Neuronal stem cell (in vitro differentiated cells): ENCODE measurements around the gene NHEJ1.

Experiments used
- DNase-seq: peaks from one replicate; pipeline ENCODE4 v3.0.0-alpha.2; 2013; ENCODE audit warnings: low spot score
- H2AFZ ChIP-seq: one replicate; pipeline ENCODE4 v1.6.1; 2013; ENCODE audit warnings: mild to moderate bottlenecking, low read length, inconsistent platforms
- H2AK5ac ChIP-seq: 2 replicates; pipeline ENCODE4 v1.6.1; 2013; ENCODE audit warnings: low read depth, mild to moderate bottlenecking, inconsistent platforms, low read length, moderate library complexity, mixed read lengths
- H2BK120ac ChIP-seq: 2 replicates; pipeline ENCODE4 v1.6.1; 2013; ENCODE audit warnings: low read depth, mild to moderate bottlenecking, inconsistent platforms, low read length, moderate library complexity, mixed read lengths
- H2BK12ac ChIP-seq: one replicate; pipeline ENCODE4 v1.6.1; 2013; ENCODE audit warnings: low read length, inconsistent platforms
- H2BK15ac ChIP-seq: 2 replicates; pipeline ENCODE4 v1.6.1; 2013; ENCODE audit warnings: mild to moderate bottlenecking, low read length, inconsistent platforms, mixed read lengths
- H2BK5ac ChIP-seq: one replicate; pipeline ENCODE4 v1.6.1; 2013; ENCODE audit warnings: inconsistent platforms, mild to moderate bottlenecking, low read length, moderate library complexity
- H3K14ac ChIP-seq: one replicate; pipeline ENCODE4 v1.6.1; 2013; ENCODE audit warnings: low read length, inconsistent platforms
- H3K18ac ChIP-seq: 2 replicates; pipeline ENCODE4 v1.6.1; 2013; ENCODE audit warnings: low read length, inconsistent platforms
- H3K23ac ChIP-seq: 2 replicates; pipeline ENCODE4 v1.6.1; 2013; ENCODE audit warnings: low read depth, mild to moderate bottlenecking, mixed read lengths, low read length, inconsistent platforms; ENCODE audit not compliant: poor library complexity
- H3K27ac ChIP-seq: replicated peaks from 3 replicates; pipeline ENCODE4 v1.5.1; 2013; ENCODE audit warnings: low read length, inconsistent platforms
- H3K27me3 ChIP-seq, 3 experiments: 2 replicates each; pipeline ENCODE4 v1.6.1; 2013; ENCODE audit warnings: low read length in 3 of 3, mild to moderate bottlenecking in 2 of 3, inconsistent platforms in 1 of 3, low read depth in 1 of 3, mixed read lengths in 1 of 3, moderate library complexity in 1 of 3; ENCODE audit not compliant: control insufficient read depth in 3 of 3, insufficient read depth in 3 of 3
- H3K36me3 ChIP-seq, 2 donors: replicated peaks in 1 of 2; 2 replicates each; pipeline ENCODE4 v1.6.1; 2013; ENCODE audit warnings: low read length in 2 of 2; ENCODE audit not compliant: control insufficient read depth in 2 of 2, insufficient read depth in 2 of 2
- H3K4ac ChIP-seq: 2 replicates; pipeline ENCODE4 v1.6.1; 2013; ENCODE audit warnings: inconsistent platforms, mild to moderate bottlenecking, low read length, moderate library complexity
- H3K4me1 ChIP-seq, 2 donors: 1 replicate in 1 of 2; 2 replicates in 1 of 2; pipeline ENCODE4 v1.6.1; 2013; ENCODE audit warnings: low read length in 2 of 2, low read depth in 1 of 2; ENCODE audit not compliant: control insufficient read depth in 2 of 2, insufficient read depth in 1 of 2
- H3K4me2 ChIP-seq: one replicate; pipeline ENCODE4 v1.6.1; 2013; ENCODE audit warnings: mild to moderate bottlenecking, low read length, inconsistent platforms; ENCODE audit not compliant: insufficient read depth, poor library complexity, severe bottlenecking
- H3K4me3 ChIP-seq, 2 donors: 2 replicates each; pipeline ENCODE4 v1.5.1; 2013; ENCODE audit warnings: low read length in 2 of 2, mild to moderate bottlenecking in 2 of 2, inconsistent platforms in 1 of 2, moderate library complexity in 1 of 2
- H3K79me1 ChIP-seq: one replicate; pipeline ENCODE4 v1.6.1; 2013; ENCODE audit warnings: low read depth, mild to moderate bottlenecking, inconsistent platforms, low read length, moderate library complexity
- H3K9ac ChIP-seq: one replicate; pipeline ENCODE4 v1.6.1; 2013; ENCODE audit warnings: mild to moderate bottlenecking, low read depth, low read length, inconsistent platforms; ENCODE audit not compliant: poor library complexity
- H3K9me3 ChIP-seq, 2 donors: replicated peaks in 1 of 2; 2 replicates each; pipeline versions ENCODE3 to v1.6.1; 2013; ENCODE audit warnings: low read length in 2 of 2, mild to moderate bottlenecking in 2 of 2, inconsistent platforms in 1 of 2, low read depth in 1 of 2, mixed read lengths in 1 of 2, moderate library complexity in 1 of 2; ENCODE audit not compliant: control insufficient read depth in 2 of 2, insufficient read depth in 1 of 2
- H4K8ac ChIP-seq: one replicate; pipeline ENCODE4 v1.6.1; 2013; ENCODE audit warnings: low read depth, mild to moderate bottlenecking, inconsistent platforms, low read length, moderate library complexity
- H4K91ac ChIP-seq: one replicate; pipeline ENCODE4 v1.6.1; 2013; ENCODE audit warnings: low read length, low read depth, mild to moderate bottlenecking, inconsistent platforms; ENCODE audit not compliant: poor library complexity
- WGBS, 2 donors: extraction: QIAGEN DNeasy Blood & Tissue Kit; methylation state at CpG; one replicate each; pipeline ENCODE4 v1.1.7; 2013; ENCODE audit warnings: missing lambda C conversion rate in 2 of 2, mixed read lengths in 1 of 2; ENCODE audit not compliant: insufficient read length in 2 of 2, insufficient replicate concordance in 1 of 2; ENCODE audit errors: extremely low coverage in 2 of 2; 5-methylcytosine and 5-hydroxymethylcytosine counted together

The NHEJ1 gene

GRCh38 chr2:219030177-219030940 lies 130.3 kb downstream of the NHEJ1 start:
- WGBS, 2 donors, result no CpG with 5 or more reads among the region's 16 CpGs
- Histone ChIP-seq H3K4me2 (no peak overlapping the region), H3K14ac (peak overlapping the region; percentile 75), H2BK12ac (peak overlapping the region; percentile 49), H3K4me3 (no peak overlapping the region), H2AFZ (no peak overlapping the region), H4K91ac (no peak overlapping the region), H2BK120ac (no peak overlapping the region), H3K23ac (peak overlapping the region; percentile 85), H3K18ac (peak overlapping the region; percentile 81), H3K9ac (no peak overlapping the region), H2BK5ac (peak overlapping the region; percentile 29), H3K27ac (no peak overlapping the region), H3K27me3 (peaks cover 0 to 52% (median 0%) of the 10 kb centered on the region in 3 experiments), H3K4me1 (peaks cover 2 to 7% of the 10 kb centered on the region in 2 donors), H4K8ac (no peak overlapping the region), H3K9me3 (no peaks in the 10 kb centered on the region), H2BK15ac (peak overlapping the region; percentile 38), H3K79me1 (peaks cover 2% of the 10 kb centered on the region), H3K36me3 (no peaks in the 10 kb centered on the region), H2AK5ac (peak overlapping the region; percentile 75), H3K4ac (no peak overlapping the region)
- DNase-seq, result no peak

GRCh38 chr2:219029829-219030165 lies 130.8 kb downstream of the NHEJ1 start:
- Histone ChIP-seq H2AFZ (no peak overlapping the region), H2BK120ac (no peak overlapping the region), H3K27ac (no peak overlapping the region), H3K23ac (no peak overlapping the region), H3K4me1 (peaks cover 2 to 7% of the 10 kb centered on the region in 2 donors), H4K8ac (no peak overlapping the region), H3K4me2 (no peak overlapping the region), H2AK5ac (peak overlapping the region; percentile 75), H4K91ac (no peak overlapping the region), H3K9me3 (no peaks in the 10 kb centered on the region), H3K4me3 (no peak overlapping the region), H2BK15ac (peak overlapping the region; percentile 38), H3K36me3 (no peaks in the 10 kb centered on the region), H3K27me3 (peaks cover 0 to 53% (median 0%) of the 10 kb centered on the region in 3 experiments), H3K9ac (peak overlapping the region; percentile 66), H2BK12ac (no peak overlapping the region), H3K18ac (peak overlapping the region; percentile 81), H3K79me1 (peaks cover 2% of the 10 kb centered on the region), H3K4ac (no peak overlapping the region), H2BK5ac (peak overlapping the region; percentile 29), H3K14ac (peak overlapping the region; percentile 75)
- no CpG with 5 or more reads among the region's 9 CpGs for WGBS, 2 donors
- peak; percentile 78 for DNase-seq

DNA sequence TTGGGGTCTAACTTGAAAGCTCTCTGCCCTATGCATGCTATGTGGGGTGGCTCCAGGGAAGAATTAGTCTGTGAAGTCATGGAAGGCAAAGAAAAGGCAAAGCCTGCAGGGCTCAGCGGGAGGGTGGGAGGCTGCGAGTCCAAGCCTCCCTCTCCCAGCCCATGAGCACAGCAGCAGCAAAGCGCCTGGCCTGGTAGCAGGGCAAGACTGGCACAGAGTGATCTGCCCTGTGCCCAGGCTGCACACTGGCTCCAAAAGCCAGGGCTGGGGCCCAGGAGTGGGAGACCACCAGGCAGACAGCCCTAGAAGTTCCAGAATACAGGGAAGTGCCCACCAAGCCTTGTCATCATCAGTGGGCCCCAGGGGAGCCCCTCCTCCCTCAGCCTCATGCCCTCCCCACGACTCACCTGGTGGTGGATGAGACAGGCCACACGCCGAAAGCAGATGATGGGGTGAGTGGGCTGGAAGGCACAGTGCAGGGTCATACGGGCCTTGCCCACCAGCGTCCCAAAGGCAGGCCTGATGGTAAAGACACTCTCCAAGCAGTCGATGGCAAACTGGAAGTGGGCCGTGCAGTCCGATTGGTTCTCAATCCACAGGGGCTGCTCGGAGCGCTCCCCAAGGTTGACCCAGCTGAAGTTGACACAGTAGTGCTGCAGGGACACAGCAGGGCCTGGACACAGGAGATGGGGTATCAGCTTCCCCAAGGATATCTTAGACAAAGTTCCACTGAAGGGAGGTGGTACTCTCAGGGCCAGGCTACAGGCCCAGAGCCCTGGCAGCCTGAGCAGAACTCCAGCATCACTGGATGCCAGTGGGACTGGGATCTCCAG lies 131.4 kb downstream of the NHEJ1 start:
- Histone ChIP-seq H3K9me3 (no peaks in the 10 kb centered on the region), H3K18ac (peak overlapping the region; percentile 35), H3K23ac (peak overlapping the region; percentile 22), H2BK5ac (no peak overlapping the region), H2BK12ac (peak overlapping the region; percentile 69), H3K14ac (peak overlapping the region; percentile 66), H4K91ac (no peak overlapping the region), H2AFZ (no peak overlapping the region), H3K79me1 (peaks cover 2% of the 10 kb centered on the region), H3K4me2 (no peak overlapping the region), H3K4ac (peak overlapping the region; percentile 44), H2BK15ac (peak overlapping the region; percentile 3), H3K36me3 (no peaks in the 10 kb centered on the region), H3K4me1 (peaks cover 2 to 9% of the 10 kb centered on the region in 2 donors), H3K27ac (no peak overlapping the region), H3K4me3 (no peak overlapping the region), H3K27me3 (peaks cover 0 to 51% (median 0%) of the 10 kb centered on the region in 3 experiments), H2BK120ac (no peak overlapping the region), H4K8ac (peak overlapping the region; percentile 32), H2AK5ac (peak overlapping the region; percentile 23), H3K9ac (peak overlapping the region; percentile 66)
- no peak for DNase-seq
- WGBS, 2 donors, result no CpG with 5 or more reads among the region's 13 CpGs

DNA sequence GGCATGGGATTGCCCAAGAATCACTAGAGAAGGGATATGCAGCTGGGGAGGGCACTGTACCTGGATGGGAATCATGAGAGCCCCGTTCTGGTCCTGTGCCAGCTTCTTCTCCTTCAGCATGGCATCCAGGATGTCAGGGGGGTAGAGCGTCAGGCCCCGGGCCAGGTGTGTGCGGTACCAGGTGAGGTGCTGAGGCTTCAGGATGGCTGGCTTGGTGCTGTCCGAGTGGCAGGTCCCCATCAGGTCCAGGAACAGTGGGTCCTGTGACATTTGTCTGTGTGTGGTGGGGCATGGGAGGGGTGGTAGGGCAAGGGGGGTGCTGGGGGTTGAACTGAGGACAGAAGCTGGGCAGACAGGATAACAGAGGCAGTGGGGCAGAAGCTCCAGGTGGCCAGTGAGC lies 132.5 kb downstream of the NHEJ1 start:
- H3K36me3 ChIP-seq, result no peaks in the 10 kb centered on the region
- H3K27me3 ChIP-seq, result peaks cover 0 to 51% (median 0%) of the 10 kb centered on the region in 3 experiments
- DNase-seq, result no peak
- H3K14ac ChIP-seq, result peak overlapping the region; percentile 27
- no peak overlapping the region for H2BK12ac ChIP-seq
- H3K4me2 ChIP-seq, result no peak overlapping the region
- H3K4me1 ChIP-seq, result peaks cover 6 to 15% of the 10 kb centered on the region in 2 donors
- no peak overlapping the region for H3K4ac ChIP-seq
- WGBS, 2 donors, result no CpG with 5 or more reads among the region's 5 CpGs
- no peak overlapping the region for H2BK5ac ChIP-seq
- peaks cover 2% of the 10 kb centered on the region for H3K79me1 ChIP-seq
- H3K9me3 ChIP-seq, result no peaks in the 10 kb centered on the region
- H4K91ac ChIP-seq, result no peak overlapping the region
- peak overlapping the region; percentile 22 for H3K18ac ChIP-seq
- no peak overlapping the region for H3K9ac ChIP-seq
- H3K23ac ChIP-seq, result no peak overlapping the region
- H2BK15ac ChIP-seq, result peak overlapping the region; percentile 87
- no peak overlapping the region for H2AFZ ChIP-seq
- no peak overlapping the region for H2AK5ac ChIP-seq
- H3K4me3 ChIP-seq, result no peak overlapping the region
- no peak overlapping the region for H2BK120ac ChIP-seq
- H4K8ac ChIP-seq, result no peak overlapping the region
- no peak overlapping the region for H3K27ac ChIP-seq
